Kidney glomerular epithelial cell (primary cell): ENCODE measurements around the gene BCAN.

Experiments
- DNase-seq: peaks from one replicate; lab custom pipeline; 2025; lab: John Stamatoyannopoulos, UW

Gene BCAN

GRCh38 chr1:156677616-156678596 is 36.0 kb downstream of the BCAN start:
- DNase-seq, result peak; percentile 51

GRCh38 chr1:156680056-156680455 is 38.1 kb downstream of the BCAN start:
- DNase-seq, result no peak

GRCh38 chr1:156681196-156681960 is 39.5 kb downstream of the BCAN start:
- no peak for DNase-seq

- no peak for DNase-seq
Measured at GRCh38 chr1:156682166-156682890, 40.4 kb downstream of the BCAN start.

- DNase-seq, result peak; percentile 20
Measured at GRCh38 chr1:156684227-156684782, 42.4 kb downstream of the BCAN start.

- DNase-seq, result peak; percentile 70
Measured at GRCh38 chr1:156689035-156689952, 47.4 kb downstream of the BCAN start.

GRCh38 chr1:156689953-156690674 is 48.2 kb downstream of the BCAN start:
- DNase-seq, result peak; percentile 14

- no peak for DNase-seq
Measured at GRCh38 chr1:156690675-156691036, 48.7 kb downstream of the BCAN start.

- DNase-seq, result no peak
Measured at GRCh38 chr1:156691191-156691590, 49.3 kb downstream of the BCAN start.

GRCh38 chr1:156691665-156692440 is 49.9 kb downstream of the BCAN start:
- peak; percentile 25 for DNase-seq

GRCh38 chr1:156692441-156692924 is 50.6 kb downstream of the BCAN start:
- DNase-seq, result no peak

- no peak for DNase-seq
Measured at GRCh38 chr1:156692925-156693847, 51.3 kb downstream of the BCAN start.

GRCh38 chr1:156693848-156694689 is 52.2 kb downstream of the BCAN start:
- no peak for DNase-seq

GRCh38 chr1:156694690-156694962 is 52.7 kb downstream of the BCAN start:
- no peak for DNase-seq

- no peak for DNase-seq
Measured at GRCh38 chr1:156696755-156697154, 54.8 kb downstream of the BCAN start.

GRCh38 chr1:156697481-156697880 is 55.6 kb downstream of the BCAN start:
- peak; percentile 39 for DNase-seq

GRCh38 chr1:156698995-156699394 is 57.1 kb downstream of the BCAN start:
- no peak for DNase-seq
